HG03558 (cell line): ENCODE results near the gene PCYT2.

ENCODE experiments used
- ATAC-seq: cut with Tn5 transposase; IDR thresholded peaks from one replicate; pipeline ENCODE4 v1.9.1; 2021; ENCODE audit warnings: moderate number of reproducible peaks; ENCODE audit not compliant: unreplicated experiment; ENCODE audit errors: extremely low read depth

Gene PCYT2

DNA sequence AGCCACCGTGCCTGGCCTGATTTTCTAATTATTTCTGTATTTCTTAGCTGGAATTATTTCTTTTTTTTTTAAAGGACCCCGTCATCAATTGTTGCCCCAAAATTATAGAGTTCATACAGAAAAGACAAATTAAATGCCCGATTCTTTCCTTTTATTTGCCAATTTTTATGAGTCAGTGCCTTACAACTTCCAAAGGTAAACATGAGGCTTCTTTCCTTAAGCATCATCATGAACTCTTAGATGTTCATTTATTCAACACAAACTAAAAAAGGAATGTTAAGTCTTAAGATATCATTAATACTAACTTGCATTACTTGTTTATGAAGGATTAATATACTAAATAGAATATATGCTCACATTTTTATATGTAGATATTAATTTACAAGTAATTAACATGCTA is 32.9 kb downstream of the PCYT2 start:
- no peak for ATAC-seq

DNA sequence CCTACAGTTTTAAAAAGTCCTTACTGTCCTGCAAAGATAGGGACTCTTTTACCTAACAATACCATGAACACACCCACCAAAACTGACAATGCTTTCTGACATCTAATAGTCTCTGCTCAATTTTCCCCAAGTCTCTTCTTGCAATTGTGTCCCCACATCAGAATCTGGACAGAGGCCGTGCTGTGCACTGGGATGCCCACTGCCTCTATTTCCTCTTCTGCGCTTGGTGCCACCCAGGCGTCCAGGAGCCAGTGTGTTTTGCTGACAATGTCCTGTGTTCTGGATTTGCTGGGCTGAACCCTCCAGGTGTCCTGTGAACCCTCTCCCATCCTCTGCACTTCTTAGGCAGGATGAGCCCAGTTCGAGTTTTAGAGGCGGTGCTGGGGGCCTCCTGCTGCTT is 33.6 kb downstream of the PCYT2 start:
- no peak for ATAC-seq

DNA sequence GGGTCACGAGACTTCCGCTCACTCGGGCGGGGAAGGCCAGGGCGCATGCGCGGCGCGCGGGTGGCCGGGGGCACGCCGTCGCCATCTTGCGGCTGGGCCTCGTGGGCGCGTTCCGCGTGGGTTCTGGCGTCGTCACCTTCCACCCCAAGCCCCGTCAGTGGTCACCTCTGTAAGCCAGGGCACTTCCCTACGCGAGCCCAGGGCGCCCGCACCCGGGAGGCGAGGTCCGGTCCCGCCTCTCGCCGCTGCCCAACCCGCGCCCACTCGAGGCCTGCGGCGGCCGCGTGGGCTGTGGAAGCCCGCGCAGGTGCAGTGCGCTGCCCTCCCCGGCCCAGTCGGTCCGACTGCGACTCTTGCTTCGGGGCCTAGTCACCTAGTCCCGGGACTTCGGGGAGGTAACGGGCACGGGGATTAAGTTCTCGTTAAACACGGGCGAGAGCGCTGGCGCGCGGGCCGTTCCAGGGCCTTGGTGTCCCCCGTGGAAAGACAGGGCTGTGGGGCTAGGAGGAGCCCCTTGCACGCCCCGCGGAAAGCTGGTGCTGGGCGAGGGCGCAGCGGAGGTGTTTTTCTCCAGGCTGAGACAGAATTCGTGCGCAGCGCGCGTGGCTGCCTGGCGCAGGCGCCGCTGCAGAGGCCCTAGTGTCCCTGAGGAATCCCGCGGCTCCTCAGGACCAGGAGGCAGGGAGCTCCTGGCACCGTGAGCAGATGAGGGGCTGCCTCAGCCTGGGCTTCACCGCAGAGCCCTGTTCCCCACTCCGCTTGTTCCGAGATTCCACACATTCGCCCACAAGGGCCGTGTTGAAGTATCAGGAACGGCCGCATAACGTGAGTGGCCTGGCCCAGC is 39.6 kb downstream of the PCYT2 start:
- no peak for ATAC-seq

GRCh38 chr17:81870981-81871386 is 40.2 kb downstream of the PCYT2 start, which contains the start of gene ARHGDIA:
Gene ARHGDIA (minus strand): TSS chr17:81871337. CDS start chr17:81869930, 1,407 bp downstream.
- no peak for ATAC-seq

DNA sequence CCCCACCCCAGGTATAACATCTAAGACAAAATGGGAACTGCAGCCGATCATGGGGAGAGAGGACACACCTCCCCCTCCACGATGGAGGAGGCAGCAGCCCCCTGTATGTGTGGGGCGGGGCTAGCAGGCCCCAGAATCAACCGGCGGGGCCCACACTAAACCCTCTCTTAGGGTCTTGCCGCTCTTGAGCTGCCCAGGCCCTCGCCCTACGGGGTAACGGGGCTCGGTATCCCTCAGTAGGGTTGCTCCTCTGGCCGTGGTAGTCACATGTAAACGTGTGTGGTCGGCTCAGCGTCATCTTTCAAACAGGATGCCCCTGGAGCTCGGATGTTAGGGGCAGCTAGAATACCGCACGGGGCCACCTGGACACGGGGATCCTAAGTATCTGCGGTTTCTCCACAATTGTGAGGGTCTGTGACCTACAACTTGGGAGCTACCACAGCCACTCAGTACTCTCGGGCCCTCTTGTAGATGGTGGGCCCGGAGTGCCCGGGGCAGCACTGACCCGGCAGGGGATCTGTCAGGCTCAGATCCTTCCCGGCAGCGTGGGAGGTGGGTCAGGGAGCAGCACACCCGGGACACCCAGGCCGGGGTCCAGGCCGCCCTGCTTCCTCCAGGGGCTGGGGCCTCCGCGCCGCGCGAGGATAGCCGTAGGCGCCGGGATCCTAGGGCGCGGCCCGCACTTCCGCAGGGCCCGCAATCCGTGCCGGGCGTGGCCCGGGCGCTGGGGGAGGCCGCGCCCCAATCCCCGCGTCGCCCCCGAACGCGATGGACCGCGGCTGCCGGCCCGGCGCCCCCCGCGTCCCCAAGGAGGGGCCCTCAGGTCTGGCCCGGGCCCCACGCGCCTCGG is 40.8 kb downstream of the PCYT2 start:
- ATAC-seq, result no peak

DNA sequence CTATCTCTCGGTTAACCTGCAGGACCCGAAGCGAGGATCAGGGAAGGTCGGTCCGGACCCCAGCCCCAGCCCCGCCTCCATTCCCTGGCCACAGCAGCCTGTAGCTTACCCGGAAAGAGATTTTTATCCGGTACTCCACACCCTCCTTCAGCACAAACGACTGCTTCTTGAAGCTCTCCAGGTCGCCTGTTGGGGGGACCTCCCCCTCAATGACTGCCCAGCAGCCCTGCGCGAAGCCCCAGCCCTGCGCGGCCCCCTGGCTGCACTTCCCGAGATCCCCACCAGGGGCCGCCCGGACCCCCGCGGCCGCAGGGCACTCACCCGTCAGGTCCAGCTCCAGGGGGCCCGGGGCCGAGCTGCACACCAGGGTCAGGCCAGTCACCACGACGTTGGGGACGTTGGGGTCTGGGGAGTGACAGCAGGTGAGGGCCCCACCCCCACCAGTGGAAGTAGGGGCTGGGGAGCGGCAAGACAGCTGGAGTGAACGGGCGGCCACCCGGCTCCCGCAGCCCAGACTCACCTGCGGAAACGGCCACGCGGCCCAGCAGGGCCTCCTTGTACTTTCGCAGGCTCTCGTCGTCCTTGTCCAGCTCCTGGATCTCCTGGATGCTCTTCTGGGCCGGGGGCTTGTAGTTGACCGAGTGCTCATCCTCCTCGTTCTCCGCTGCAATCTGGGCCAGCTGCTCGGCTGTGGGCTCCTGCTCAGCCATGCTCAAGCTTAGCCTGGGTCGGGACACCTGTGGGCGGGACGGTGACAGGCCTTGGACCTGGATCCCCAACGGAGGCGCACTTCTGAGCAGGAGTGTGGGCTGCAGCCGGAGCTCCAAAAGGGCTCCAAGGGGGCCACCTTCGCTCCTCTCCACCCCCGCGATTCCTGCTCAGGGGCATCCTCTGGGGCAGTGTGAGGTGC is 41.7 kb downstream of the PCYT2 start:
- ATAC-seq, result no peak

- ATAC-seq, result no peak
Observed at GRCh38 chr17:81868674-81869220, 42.5 kb downstream of the PCYT2 start.

DNA sequence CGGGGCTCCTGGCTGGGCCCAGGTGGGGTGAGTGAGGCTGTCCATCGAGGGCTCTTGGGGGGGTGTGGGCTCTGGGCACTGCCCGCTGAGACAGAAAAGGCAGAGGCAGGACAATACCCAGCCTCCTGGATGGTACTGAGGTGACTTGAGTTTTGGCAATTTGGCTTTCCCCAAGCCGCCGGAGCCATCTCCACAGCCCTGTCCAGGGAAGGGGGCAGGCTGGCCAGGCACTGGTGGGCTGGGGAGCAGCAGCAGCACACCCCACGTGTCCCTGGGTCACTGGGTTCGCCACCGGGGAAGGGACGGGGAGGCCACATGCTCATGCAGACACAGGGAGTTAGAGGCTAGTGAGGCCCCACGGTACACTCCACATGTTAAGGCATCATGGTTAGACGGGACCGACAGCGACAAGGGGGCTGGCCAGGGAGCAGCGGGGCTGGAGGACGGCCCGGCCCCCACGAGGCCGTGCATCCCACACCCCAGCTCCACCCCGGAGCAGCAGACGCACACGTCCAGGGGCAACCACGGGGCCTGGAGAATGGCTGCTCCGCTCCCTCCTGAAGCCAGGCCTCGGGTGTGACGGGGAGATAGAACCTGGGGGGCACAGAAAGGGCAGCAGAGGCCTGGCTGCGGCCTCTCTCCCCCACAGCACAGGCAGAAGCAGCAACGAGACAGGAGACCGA is 43.1 kb downstream of the PCYT2 start:
- ATAC-seq, result no peak

DNA sequence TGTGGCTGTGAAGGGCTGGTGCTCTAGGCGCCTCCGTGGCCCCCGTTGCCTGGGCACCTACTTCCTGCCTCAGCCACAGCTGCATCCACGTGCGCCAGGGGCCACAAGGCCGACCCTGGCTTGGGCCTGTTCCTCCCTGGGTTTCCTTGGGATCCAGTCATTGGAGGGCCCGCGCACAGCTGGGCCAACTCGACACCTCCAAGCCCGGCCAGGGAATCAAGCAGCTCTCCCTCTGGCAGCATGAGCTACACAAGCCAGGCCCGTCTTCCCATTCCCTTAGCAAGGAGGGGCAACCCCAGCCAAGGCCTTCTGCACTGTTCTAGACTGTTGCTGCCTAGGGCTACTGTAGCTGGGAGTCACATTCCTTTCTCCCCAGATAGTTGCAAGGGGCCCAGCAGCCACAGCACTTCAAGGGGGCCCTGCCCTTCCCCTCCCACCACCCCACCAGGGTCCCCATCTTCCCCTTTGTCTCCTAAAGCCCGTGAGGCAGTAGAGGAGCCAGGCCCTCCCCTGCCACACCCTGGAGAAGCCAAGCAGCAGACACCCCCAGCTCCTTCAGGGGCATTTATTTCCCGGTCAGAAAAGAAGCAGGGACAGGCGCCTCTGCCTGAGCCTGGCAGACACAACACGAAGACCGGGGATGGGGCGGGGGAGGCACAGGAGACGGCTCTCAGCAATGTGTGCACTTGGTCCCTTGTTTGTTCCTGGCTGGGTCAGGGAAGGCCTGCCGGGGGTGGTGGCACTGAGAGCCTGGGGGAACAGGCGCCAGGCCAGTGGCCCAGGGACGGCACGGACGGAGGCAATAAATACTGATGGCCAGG is 43.8 kb downstream of the PCYT2 start:
- ATAC-seq, result no peak

DNA sequence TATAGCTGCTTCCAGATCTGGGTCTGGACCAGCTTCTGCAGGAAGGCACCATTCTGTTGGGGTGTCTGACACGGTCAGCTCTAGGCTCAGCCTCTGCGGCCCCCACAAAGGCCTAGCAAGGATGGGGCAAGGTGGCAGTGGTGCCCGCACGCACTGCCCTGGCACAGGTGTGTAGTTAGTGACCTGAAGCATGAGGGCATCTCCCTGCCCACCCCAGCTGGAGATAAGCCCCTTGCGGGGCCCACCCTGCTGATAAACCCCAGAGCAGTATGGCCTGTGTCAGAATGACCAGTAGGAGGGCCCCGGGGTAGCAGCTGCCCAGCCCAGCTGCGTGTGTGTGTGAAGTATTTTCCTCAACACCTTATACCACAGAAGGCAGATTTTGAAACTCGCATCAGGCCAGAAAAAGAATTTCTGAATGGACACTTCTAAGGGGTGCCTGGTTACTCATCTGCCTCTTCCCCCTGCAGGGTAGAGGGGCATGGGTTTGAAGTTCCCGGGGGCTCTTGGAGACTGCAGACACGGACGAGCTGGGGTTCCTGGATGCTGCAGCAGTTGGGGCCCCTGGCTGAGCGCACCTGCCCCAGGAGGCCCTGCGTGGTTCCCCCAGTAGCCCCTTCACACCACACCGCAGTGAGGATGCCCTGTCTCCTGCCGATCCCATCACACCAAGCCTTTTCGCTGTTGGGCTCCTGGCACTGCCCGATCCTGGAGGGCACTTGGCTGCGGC is 44.6 kb downstream of the PCYT2 start:
- no peak for ATAC-seq

DNA sequence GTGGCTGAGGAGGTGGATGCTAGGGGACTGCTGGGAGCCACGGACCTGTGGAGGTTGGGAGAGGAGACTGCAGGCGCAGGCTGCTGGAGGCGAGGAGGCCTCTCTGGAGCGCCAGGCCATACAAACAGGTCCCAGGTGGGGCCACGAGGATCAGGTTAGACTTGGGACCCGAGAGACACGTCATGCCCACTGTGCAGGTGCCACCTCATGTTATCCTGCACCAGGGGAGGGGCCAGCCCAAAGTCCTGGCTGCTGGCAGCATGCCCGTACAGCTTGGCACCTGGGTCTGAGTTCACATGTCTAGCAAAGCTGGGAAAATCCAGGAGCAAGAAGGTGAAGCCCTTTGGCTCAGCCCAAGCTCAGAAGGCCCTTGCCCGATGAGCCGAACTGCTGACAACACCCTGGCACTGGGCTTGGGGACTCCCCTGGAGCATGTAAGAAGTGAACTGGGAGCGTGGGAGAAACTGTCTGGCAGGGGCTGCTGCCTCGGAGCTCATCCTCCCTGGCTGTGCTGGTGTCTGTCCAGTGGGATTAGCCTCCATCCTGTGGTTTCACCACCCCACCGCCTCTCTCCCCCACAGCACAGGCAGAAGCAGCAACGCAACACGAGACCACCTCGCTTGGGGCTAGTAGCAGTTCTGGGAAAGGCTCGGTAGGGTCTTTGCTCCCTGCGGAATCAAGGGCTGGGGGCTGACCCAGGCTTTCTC is 45.3 kb downstream of the PCYT2 start:
- no peak for ATAC-seq

GRCh38 chr17:81865358-81865732 is 45.9 kb downstream of the PCYT2 start:
- no peak for ATAC-seq

GRCh38 chr17:81863833-81864768 is 47.1 kb downstream of the PCYT2 start:
- no peak for ATAC-seq

DNA sequence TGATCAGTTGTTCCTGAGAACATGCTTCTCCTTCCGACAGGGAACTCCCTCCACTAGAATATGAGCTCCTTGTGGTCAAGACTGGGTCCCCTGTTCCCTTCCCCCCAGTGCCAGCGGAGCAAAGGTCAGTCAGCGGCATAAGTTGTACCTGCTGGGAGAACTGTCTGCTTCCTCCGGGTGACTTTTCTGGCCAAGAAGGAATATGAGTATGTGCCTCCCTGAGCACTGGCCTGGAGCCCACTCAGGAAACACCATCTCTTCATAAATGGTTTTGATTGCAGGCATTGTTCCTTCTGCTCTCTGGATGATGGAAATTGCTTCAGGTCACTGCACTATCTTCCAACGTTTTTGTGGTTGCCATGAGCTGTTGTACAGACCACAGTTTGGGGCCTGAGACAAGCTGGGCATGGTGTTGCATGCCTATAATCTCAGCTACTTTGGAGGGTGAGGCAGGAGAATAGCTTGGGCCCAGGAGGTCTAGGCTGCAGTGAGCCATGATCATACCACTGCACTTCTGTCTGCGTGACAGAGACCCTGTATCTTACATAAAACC is 48.0 kb downstream of the PCYT2 start:
- no peak for ATAC-seq

DNA sequence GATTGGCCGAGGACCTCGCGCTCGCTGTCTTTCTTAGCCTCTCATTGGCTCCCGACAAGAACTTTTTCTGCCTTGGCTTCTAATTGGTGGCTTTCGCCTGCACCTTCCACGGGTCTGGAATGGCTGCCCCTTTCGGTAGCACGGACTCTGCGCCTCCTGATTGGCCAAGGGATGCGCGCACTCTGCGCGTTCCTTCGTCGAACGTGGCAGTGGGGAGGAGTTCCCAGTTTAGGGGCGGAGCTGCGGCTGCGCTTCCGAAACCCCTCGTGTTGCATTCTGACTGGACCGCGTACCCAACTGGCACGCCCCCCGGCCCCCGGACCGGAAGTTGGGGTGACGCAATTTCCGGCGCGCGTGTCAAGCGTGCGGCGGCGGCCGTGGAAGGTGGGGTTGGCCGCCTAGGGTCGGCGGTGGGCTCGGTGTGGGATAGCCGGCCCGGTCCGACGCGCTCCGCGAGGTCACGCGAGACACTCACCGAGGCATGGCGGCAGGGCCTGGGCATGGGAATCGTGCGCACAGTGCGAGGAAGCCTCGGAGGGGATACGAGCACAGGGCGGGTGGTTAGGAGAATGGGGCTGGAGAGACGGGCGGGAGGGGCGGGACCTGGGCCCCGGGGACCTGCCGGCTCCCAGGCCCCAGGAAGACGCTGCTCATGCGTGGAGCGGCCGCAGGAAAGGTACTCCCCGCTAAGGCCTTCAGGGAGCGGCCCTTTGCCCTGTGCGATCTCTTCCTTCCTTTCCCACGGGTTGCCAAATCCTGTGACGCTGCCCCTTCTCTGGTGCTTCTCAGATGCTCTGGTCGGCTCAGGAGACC is 50.2 kb downstream of the PCYT2 start:
- peak; percentile 71 for ATAC-seq
